WTC11 (cell line): ENCODE data around the gene ITGAV. TPM values are rescaled to one million over a fixed set of nuclear protein-coding genes. Genes with fewer than 3 reads are reported as not detected.

Source experiments
- ATAC-seq: fragments of 200-7000 bp; cut with Tn5 transposase; 2 replicates; pipeline ENCODE4 v1.10.0; 2021; ENCODE audit warnings: mild to moderate bottlenecking, moderate library complexity
- CTCF ChIA-PET: fragments of 300-600 bp; sonication (Branson Sonifier 250); formaldehyde crosslinking; loops from one replicate; lab custom pipeline; 2021; ENCODE audit warnings: antibody characterized with exemption; lab: Charles Lee
- POLR2A ChIA-PET: fragments of 350-600 bp; sonication (Branson Sonifier 250); formaldehyde crosslinking; loops from one replicate; lab custom pipeline; 2021; ENCODE audit warnings: antibody characterized with exemption; lab: Charles Lee
- DNase-seq: peaks from one replicate; pipeline ENCODE4 v3.0.0; 2021; ENCODE audit warnings: low spot score
- H3K27ac Mint-ChIP-seq: 2 replicates; pipeline ENCODE4 v1.8.0; 2021; ENCODE audit warnings: mixed read lengths
- H3K27me3 Mint-ChIP-seq: 2 replicates; pipeline ENCODE4 v1.8.0; 2021; ENCODE audit warnings: low read depth, mild to moderate bottlenecking, moderate library complexity, mixed read lengths
- H3K36me3 Mint-ChIP-seq: 2 replicates; pipeline ENCODE4 v1.8.0; 2021; ENCODE audit warnings: mixed read lengths
- H3K4me1 Mint-ChIP-seq: 2 replicates; pipeline ENCODE4 v1.8.0; 2022; ENCODE audit warnings: mixed read lengths
- H3K4me3 Mint-ChIP-seq: 2 replicates; pipeline ENCODE4 v1.8.0; 2021; ENCODE audit warnings: mild to moderate bottlenecking, moderate library complexity, mixed read lengths
- H3K9me3 Mint-ChIP-seq: 2 replicates; pipeline ENCODE4 v1.8.0; 2021; ENCODE audit warnings: mixed read lengths
- ELF4 ChIP-seq: sonication (generic); formaldehyde crosslinking; IDR thresholded peaks from 2 replicates; pipeline ENCODE4 v1.8.1; 2022; ENCODE audit warnings: low read depth, mild to moderate bottlenecking, moderate library complexity, missing genetic modification reagents
- ESRRA ChIP-seq: sonication (generic); formaldehyde crosslinking; IDR thresholded peaks from 2 replicates; pipeline ENCODE4 v1.8.1; 2022; ENCODE audit warnings: mild to moderate bottlenecking, missing genetic modification reagents, borderline replicate concordance
- FOXP1 ChIP-seq: sonication (generic); formaldehyde crosslinking; IDR thresholded peaks from 2 replicates; pipeline ENCODE4 v1.8.0; 2022; ENCODE audit warnings: missing genetic modification reagents, mild to moderate bottlenecking, moderate library complexity, borderline replicate concordance
- HMGA2 ChIP-seq: fragments of 250-450 bp; sonication (Bioruptor Pico); IDR thresholded peaks from 2 replicates; pipeline ENCODE4 v1.4.0; 2021; ENCODE audit warnings: mild to moderate bottlenecking, moderate library complexity
- JAZF1 ChIP-seq: fragments of 250-450 bp; sonication (Bioruptor Pico); IDR thresholded peaks from 2 replicates; pipeline ENCODE4 v1.9.0; 2021; ENCODE audit warnings: moderate library complexity, mild to moderate bottlenecking, inconsistent platforms
- NFATC4 ChIP-seq: fragments of 250-450 bp; sonication (Bioruptor Pico); IDR thresholded peaks from 2 replicates; pipeline ENCODE4 v1.9.0; 2021; ENCODE audit warnings: mild to moderate bottlenecking
- NFYB ChIP-seq: sonication (generic); formaldehyde crosslinking; conservative IDR thresholded peaks from 2 replicates; pipeline ENCODE4 v1.8.0; 2022; ENCODE audit warnings: low read depth, missing genetic modification reagents
- RELA ChIP-seq: sonication (generic); formaldehyde crosslinking; IDR thresholded peaks from 2 replicates; pipeline ENCODE4 v1.8.1; 2022; ENCODE audit warnings: missing genetic modification reagents, mild to moderate bottlenecking, borderline replicate concordance
- RORB ChIP-seq: fragments of 250-450 bp; sonication (Bioruptor Pico); IDR thresholded peaks from 2 replicates; pipeline ENCODE4 v1.9.0; 2021; ENCODE audit warnings: mild to moderate bottlenecking
- SMAD3 ChIP-seq: sonication (generic); formaldehyde crosslinking; IDR thresholded peaks from 2 replicates; pipeline ENCODE4 v1.8.0; 2022; ENCODE audit warnings: missing genetic modification reagents, mild to moderate bottlenecking, borderline replicate concordance
- ZNF138 ChIP-seq: sonication (generic); formaldehyde crosslinking; conservative IDR thresholded peaks from 2 replicates; pipeline ENCODE4 v1.8.1; 2022; ENCODE audit warnings: mild to moderate bottlenecking, moderate library complexity, missing genetic modification reagents
- ZNF232 ChIP-seq: sonication (generic); formaldehyde crosslinking; IDR thresholded peaks from 2 replicates; pipeline ENCODE4 v1.8.0; 2022; ENCODE audit warnings: mild to moderate bottlenecking, missing genetic modification reagents
- ZNF423 ChIP-seq: fragments of 250-450 bp; sonication (Bioruptor Pico); IDR thresholded peaks from 2 replicates; pipeline ENCODE4 v2.1.2; 2022; ENCODE audit warnings: mild to moderate bottlenecking, moderate library complexity
- total RNA-seq: library from RNA; stranded (reverse); gene quantifications from 3 replicates; pipeline ENCODE4 v1.2.3, GENCODE V29; 2021
- TF ChIP-seq, protein P1 (sequence below): fragments of 250-450 bp; sonication (Bioruptor Pico); IDR thresholded peaks from 2 replicates; pipeline ENCODE4 v1.9.0; 2021; ENCODE audit warnings: mild to moderate bottlenecking
- TF ChIP-seq, protein P2 (sequence below): sonication (generic); formaldehyde crosslinking; IDR thresholded peaks from 2 replicates; pipeline ENCODE4 v1.8.1; 2022; ENCODE audit warnings: missing genetic modification reagents, borderline replicate concordance
- TF ChIP-seq, protein P3 (sequence below): sonication (generic); formaldehyde crosslinking; IDR thresholded peaks from 2 replicates; pipeline ENCODE4 v1.8.1; 2022; ENCODE audit warnings: mild to moderate bottlenecking, missing genetic modification reagents, moderate library complexity, borderline replicate concordance
- TF ChIP-seq, protein P4 (sequence below): sonication (generic); formaldehyde crosslinking; IDR thresholded peaks from 2 replicates; pipeline ENCODE4 v1.8.1; 2023; ENCODE audit warnings: mild to moderate bottlenecking, moderate library complexity, missing genetic modification reagents
- TF ChIP-seq, protein P5 (sequence below): fragments of 250-450 bp; sonication (Bioruptor Pico); IDR thresholded peaks from 2 replicates; pipeline ENCODE4 v1.9.0; 2021; ENCODE audit warnings: mild to moderate bottlenecking, borderline replicate concordance
- TF ChIP-seq, protein P6 (sequence below): fragments of 200-600 bp; IDR thresholded peaks from 2 replicates; pipeline ENCODE4 v1.8.0; 2022; ENCODE audit warnings: antibody characterized with exemption
- TF ChIP-seq, protein P7 (sequence below): sonication (generic); formaldehyde crosslinking; IDR thresholded peaks from 2 replicates; pipeline ENCODE4 v1.8.1; 2023; ENCODE audit warnings: mild to moderate bottlenecking, missing genetic modification reagents, moderate library complexity
- TF ChIP-seq, protein P8 (sequence below): fragments of 250-450 bp; sonication (Bioruptor Pico); IDR thresholded peaks from 2 replicates; pipeline ENCODE4 v1.9.0; 2021; ENCODE audit warnings: mild to moderate bottlenecking

ITGAV gene
- total RNA-seq, 1 experiment from 2014 or later = 30.0 TPM

DNA sequence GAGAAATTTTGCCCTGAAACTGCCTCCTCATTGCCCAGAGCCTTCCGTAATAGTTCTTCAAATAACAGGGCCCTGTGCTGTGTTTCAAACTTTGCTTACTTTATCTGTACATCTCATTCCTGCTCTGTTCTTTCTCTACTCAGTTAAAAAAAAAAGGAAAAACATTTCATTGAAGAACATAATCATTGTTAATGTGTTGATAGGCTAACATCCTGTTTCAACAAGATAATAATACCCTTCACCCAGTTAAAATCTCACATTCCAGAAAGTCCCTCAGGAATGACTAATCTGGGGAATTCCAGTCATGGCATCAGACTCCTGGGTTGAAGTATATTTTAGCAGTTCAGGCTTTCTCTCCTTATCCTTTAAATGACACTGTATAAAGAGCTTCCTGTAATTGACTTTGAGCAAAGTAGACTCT is 45.6 kb upstream of the ITGAV start:
- no peak overlapping the region for H3K4me3 Mint-ChIP-seq
- ATAC-seq (peak; percentile 60), DNase-seq (no peak)
- CTCF ChIA-PET = no interaction called here
- H3K27me3 Mint-ChIP-seq = no peaks in the 10 kb centered on the region; the same call in 1 of the 2 replicates
- H3K9me3 Mint-ChIP-seq = no peaks in the 10 kb centered on the region
- TF ChIP-seq JAZF1 (CRISPR knock-in tag) (no peak), SMAD3 (CRISPR knock-in tag) (no peak), ESRRA (CRISPR knock-in tag) (no peak), HMGA2 (CRISPR knock-in tag) (no peak), ELF4 (CRISPR knock-in tag) (no peak), RORB (CRISPR knock-in tag) (no peak), FOXP1 (CRISPR knock-in tag) (no peak), ZNF423 (no peak)
- TF ChIP-seq, protein P1, sequence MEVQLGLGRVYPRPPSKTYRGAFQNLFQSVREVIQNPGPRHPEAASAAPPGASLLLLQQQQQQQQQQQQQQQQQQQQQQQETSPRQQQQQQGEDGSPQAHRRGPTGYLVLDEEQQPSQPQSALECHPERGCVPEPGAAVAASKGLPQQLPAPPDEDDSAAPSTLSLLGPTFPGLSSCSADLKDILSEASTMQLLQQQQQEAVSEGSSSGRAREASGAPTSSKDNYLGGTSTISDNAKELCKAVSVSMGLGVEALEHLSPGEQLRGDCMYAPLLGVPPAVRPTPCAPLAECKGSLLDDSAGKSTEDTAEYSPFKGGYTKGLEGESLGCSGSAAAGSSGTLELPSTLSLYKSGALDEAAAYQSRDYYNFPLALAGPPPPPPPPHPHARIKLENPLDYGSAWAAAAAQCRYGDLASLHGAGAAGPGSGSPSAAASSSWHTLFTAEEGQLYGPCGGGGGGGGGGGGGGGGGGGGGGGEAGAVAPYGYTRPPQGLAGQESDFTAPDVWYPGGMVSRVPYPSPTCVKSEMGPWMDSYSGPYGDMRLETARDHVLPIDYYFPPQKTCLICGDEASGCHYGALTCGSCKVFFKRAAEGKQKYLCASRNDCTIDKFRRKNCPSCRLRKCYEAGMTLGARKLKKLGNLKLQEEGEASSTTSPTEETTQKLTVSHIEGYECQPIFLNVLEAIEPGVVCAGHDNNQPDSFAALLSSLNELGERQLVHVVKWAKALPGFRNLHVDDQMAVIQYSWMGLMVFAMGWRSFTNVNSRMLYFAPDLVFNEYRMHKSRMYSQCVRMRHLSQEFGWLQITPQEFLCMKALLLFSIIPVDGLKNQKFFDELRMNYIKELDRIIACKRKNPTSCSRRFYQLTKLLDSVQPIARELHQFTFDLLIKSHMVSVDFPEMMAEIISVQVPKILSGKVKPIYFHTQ (CRISPR knock-in tag) = no peak
- TF ChIP-seq, protein P2, sequence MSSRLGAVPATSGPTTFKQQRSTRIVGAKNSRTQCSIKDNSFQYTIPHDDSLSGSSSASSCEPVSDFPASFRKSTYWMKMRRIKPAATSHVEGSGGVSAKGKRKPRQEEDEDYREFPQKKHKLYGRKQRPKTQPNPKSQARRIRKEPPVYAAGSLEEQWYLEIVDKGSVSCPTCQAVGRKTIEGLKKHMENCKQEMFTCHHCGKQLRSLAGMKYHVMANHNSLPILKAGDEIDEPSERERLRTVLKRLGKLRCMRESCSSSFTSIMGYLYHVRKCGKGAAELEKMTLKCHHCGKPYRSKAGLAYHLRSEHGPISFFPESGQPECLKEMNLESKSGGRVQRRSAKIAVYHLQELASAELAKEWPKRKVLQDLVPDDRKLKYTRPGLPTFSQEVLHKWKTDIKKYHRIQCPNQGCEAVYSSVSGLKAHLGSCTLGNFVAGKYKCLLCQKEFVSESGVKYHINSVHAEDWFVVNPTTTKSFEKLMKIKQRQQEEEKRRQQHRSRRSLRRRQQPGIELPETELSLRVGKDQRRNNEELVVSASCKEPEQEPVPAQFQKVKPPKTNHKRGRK (CRISPR knock-in tag) = no peak
- TF ChIP-seq, protein P3, sequence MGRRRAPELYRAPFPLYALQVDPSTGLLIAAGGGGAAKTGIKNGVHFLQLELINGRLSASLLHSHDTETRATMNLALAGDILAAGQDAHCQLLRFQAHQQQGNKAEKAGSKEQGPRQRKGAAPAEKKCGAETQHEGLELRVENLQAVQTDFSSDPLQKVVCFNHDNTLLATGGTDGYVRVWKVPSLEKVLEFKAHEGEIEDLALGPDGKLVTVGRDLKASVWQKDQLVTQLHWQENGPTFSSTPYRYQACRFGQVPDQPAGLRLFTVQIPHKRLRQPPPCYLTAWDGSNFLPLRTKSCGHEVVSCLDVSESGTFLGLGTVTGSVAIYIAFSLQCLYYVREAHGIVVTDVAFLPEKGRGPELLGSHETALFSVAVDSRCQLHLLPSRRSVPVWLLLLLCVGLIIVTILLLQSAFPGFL (CRISPR knock-in tag) = no peak
- TF ChIP-seq, protein P4, sequence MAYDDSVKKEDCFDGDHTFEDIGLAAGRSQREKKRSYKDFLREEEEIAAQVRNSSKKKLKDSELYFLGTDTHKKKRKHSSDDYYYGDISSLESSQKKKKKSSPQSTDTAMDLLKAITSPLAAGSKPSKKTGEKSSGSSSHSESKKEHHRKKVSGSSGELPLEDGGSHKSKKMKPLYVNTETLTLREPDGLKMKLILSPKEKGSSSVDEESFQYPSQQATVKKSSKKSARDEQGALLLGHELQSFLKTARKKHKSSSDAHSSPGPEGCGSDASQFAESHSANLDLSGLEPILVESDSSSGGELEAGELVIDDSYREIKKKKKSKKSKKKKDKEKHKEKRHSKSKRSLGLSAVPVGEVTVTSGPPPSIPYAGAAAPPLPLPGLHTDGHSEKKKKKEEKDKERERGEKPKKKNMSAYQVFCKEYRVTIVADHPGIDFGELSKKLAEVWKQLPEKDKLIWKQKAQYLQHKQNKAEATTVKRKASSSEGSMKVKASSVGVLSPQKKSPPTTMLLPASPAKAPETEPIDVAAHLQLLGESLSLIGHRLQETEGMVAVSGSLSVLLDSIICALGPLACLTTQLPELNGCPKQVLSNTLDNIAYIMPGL (CRISPR knock-in tag) = no peak
- no peaks in the 10 kb centered on the region for H3K36me3 Mint-ChIP-seq
- POLR2A ChIA-PET = no interaction called here
- H3K27ac Mint-ChIP-seq = peak overlapping the region; percentile 61
- H3K4me1 Mint-ChIP-seq = peaks cover 14% of the 10 kb centered on the region

DNA sequence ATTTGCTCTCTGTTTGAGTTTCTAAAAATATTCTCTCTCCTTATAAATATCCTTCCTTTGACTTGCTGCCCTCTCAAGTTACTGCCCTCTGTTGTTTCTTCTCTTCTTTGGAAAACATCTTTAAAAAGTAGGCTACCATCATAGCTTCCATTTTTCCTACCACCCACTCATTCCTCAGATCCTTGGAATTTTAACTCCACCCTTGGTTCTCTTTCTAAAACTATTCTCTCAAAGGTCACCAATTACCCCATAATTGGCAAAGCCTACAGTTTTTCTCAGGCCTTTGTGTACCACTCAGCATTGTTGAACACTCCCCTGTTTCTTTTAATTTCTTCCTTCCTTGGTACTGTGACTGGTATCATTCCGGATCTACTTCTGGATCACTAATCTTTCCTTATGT is 43.0 kb upstream of the ITGAV start:
- Mint-ChIP-seq H3K4me1 (peaks cover 5% of the 10 kb centered on the region), H3K27me3 (no peaks in the 10 kb centered on the region), H3K27ac (no peak overlapping the region), H3K4me3 (no peak overlapping the region), H3K36me3 (no peaks in the 10 kb centered on the region), H3K9me3 (peaks cover 3% of the 10 kb centered on the region; the same call in 1 of the 2 replicates)
- ChIA-PET POLR2A (no interaction called here), CTCF (no interaction called here)
- no peak for DNase-seq
- ATAC-seq = no peak
- TF ChIP-seq, protein P5, sequence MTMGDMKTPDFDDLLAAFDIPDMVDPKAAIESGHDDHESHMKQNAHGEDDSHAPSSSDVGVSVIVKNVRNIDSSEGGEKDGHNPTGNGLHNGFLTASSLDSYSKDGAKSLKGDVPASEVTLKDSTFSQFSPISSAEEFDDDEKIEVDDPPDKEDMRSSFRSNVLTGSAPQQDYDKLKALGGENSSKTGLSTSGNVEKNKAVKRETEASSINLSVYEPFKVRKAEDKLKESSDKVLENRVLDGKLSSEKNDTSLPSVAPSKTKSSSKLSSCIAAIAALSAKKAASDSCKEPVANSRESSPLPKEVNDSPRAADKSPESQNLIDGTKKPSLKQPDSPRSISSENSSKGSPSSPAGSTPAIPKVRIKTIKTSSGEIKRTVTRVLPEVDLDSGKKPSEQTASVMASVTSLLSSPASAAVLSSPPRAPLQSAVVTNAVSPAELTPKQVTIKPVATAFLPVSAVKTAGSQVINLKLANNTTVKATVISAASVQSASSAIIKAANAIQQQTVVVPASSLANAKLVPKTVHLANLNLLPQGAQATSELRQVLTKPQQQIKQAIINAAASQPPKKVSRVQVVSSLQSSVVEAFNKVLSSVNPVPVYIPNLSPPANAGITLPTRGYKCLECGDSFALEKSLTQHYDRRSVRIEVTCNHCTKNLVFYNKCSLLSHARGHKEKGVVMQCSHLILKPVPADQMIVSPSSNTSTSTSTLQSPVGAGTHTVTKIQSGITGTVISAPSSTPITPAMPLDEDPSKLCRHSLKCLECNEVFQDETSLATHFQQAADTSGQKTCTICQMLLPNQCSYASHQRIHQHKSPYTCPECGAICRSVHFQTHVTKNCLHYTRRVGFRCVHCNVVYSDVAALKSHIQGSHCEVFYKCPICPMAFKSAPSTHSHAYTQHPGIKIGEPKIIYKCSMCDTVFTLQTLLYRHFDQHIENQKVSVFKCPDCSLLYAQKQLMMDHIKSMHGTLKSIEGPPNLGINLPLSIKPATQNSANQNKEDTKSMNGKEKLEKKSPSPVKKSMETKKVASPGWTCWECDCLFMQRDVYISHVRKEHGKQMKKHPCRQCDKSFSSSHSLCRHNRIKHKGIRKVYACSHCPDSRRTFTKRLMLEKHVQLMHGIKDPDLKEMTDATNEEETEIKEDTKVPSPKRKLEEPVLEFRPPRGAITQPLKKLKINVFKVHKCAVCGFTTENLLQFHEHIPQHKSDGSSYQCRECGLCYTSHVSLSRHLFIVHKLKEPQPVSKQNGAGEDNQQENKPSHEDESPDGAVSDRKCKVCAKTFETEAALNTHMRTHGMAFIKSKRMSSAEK (CRISPR knock-in tag) = no peak
- TF ChIP-seq, protein P6, sequence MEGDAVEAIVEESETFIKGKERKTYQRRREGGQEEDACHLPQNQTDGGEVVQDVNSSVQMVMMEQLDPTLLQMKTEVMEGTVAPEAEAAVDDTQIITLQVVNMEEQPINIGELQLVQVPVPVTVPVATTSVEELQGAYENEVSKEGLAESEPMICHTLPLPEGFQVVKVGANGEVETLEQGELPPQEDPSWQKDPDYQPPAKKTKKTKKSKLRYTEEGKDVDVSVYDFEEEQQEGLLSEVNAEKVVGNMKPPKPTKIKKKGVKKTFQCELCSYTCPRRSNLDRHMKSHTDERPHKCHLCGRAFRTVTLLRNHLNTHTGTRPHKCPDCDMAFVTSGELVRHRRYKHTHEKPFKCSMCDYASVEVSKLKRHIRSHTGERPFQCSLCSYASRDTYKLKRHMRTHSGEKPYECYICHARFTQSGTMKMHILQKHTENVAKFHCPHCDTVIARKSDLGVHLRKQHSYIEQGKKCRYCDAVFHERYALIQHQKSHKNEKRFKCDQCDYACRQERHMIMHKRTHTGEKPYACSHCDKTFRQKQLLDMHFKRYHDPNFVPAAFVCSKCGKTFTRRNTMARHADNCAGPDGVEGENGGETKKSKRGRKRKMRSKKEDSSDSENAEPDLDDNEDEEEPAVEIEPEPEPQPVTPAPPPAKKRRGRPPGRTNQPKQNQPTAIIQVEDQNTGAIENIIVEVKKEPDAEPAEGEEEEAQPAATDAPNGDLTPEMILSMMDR = no peak
- TF ChIP-seq RELA (CRISPR knock-in tag) = no peak
- TF ChIP-seq, protein P7, sequence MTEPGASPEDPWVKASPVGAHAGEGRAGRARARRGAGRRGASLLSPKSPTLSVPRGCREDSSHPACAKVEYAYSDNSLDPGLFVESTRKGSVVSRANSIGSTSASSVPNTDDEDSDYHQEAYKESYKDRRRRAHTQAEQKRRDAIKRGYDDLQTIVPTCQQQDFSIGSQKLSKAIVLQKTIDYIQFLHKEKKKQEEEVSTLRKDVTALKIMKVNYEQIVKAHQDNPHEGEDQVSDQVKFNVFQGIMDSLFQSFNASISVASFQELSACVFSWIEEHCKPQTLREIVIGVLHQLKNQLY (CRISPR knock-in tag) = no peak
- no peak for TF ChIP-seq NFYB (CRISPR knock-in tag)
- TF ChIP-seq NFATC4 (CRISPR knock-in tag) = no peak
- TF ChIP-seq ZNF138 (CRISPR knock-in tag) = no peak
- TF ChIP-seq, protein P8, sequence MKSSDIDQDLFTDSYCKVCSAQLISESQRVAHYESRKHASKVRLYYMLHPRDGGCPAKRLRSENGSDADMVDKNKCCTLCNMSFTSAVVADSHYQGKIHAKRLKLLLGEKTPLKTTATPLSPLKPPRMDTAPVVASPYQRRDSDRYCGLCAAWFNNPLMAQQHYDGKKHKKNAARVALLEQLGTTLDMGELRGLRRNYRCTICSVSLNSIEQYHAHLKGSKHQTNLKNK (CRISPR knock-in tag) = no peak
- no peak for TF ChIP-seq ZNF232 (CRISPR knock-in tag)
